ENCODE results near the gene SPATA31C2.
"Not testable (repeated sequence)": the region's sequence is repeated elsewhere in the genome, so short reads cannot be mapped to it uniquely, and the experiment has no call there.

The SPATA31C2 gene

GRCh38 chr9:88173378-88173999 is 35.2 kb upstream of the SPATA31C2 start:
- Histone ChIP-seq H3K9ac (ENCODE audit: low read depth, low read length) (no peak overlapping the region), H3K4me3 (ENCODE audit: low read length) (no peak overlapping the region), H3K27ac (ENCODE audit: low read length) (no peak overlapping the region), H3K36me3 (ENCODE audit: insufficient read depth, low read depth, low read length) (no peaks in the 10 kb centered on the region), H3K4me1 (ENCODE audit: insufficient read depth, low read length) (no peaks in the 10 kb centered on the region), H3K9me3 (ENCODE audit: insufficient read depth, low read depth, low read length) (peaks cover 3% of the 10 kb centered on the region; the same call in 1 of the 2 replicates), H3K27me3 (ENCODE audit: insufficient read depth, low read length) (no peaks in the 10 kb centered on the region)

- Histone ChIP-seq H3K27me3 (ENCODE audit: insufficient read depth, low read length) (no peaks in the 10 kb centered on the region), H3K4me1 (ENCODE audit: insufficient read depth, low read length) (no peaks in the 10 kb centered on the region), H3K27ac (ENCODE audit: low read length) (no peak overlapping the region), H3K4me3 (ENCODE audit: low read length) (no peak overlapping the region), H3K9ac (ENCODE audit: low read depth, low read length) (no peak overlapping the region), H3K9me3 (ENCODE audit: insufficient read depth, low read depth, low read length) (peaks cover 3% of the 10 kb centered on the region; the same call in 1 of the 2 replicates), H3K36me3 (ENCODE audit: insufficient read depth, low read depth, low read length) (no peaks in the 10 kb centered on the region)
Measured at GRCh38 chr9:88169700-88170099, 31.4 kb upstream of the SPATA31C2 start.

- no peaks in the 10 kb centered on the region for H3K4me1 ChIP-seq (ENCODE audit: insufficient read depth, low read length)
- H3K36me3 ChIP-seq (ENCODE audit: insufficient read depth, low read depth, low read length) = no peaks in the 10 kb centered on the region
- H3K27me3 ChIP-seq (ENCODE audit: insufficient read depth, low read length) = no peaks in the 10 kb centered on the region
- H3K4me3 ChIP-seq (ENCODE audit: low read length) = no peak overlapping the region
- H3K27ac ChIP-seq (ENCODE audit: low read length) = no peak overlapping the region
- H3K9me3 ChIP-seq (ENCODE audit: insufficient read depth, low read depth, low read length) = peaks cover 3% of the 10 kb centered on the region; the same call in 1 of the 2 replicates
- H3K9ac ChIP-seq (ENCODE audit: low read depth, low read length) = no peak overlapping the region
Measured at GRCh38 chr9:88168564-88168963, 30.3 kb upstream of the SPATA31C2 start.

- H3K36me3 ChIP-seq (ENCODE audit: insufficient read depth, low read depth, low read length) = no peaks in the 10 kb centered on the region
- no peaks in the 10 kb centered on the region for H3K27me3 ChIP-seq (ENCODE audit: insufficient read depth, low read length)
- no peaks in the 10 kb centered on the region; the same call in 1 of the 2 replicates for H3K4me1 ChIP-seq (ENCODE audit: insufficient read depth, low read length)
- no peak overlapping the region for H3K4me3 ChIP-seq (ENCODE audit: low read length)
- H3K9ac ChIP-seq (ENCODE audit: low read depth, low read length) = no peak overlapping the region
- H3K27ac ChIP-seq (ENCODE audit: low read length) = no peak overlapping the region
- H3K9me3 ChIP-seq (ENCODE audit: insufficient read depth, low read depth, low read length) = peaks cover 7% of the 10 kb centered on the region
Measured at GRCh38 chr9:88166660-88167059, 28.4 kb upstream of the SPATA31C2 start.

GRCh38 chr9:88164850-88165249 is 26.6 kb upstream of the SPATA31C2 start:
- Histone ChIP-seq H3K9ac (ENCODE audit: low read depth, low read length) (no peak overlapping the region), H3K4me3 (ENCODE audit: low read length) (no peak overlapping the region), H3K27ac (ENCODE audit: low read length) (no peak overlapping the region), H3K9me3 (ENCODE audit: insufficient read depth, low read depth, low read length) (peaks cover 7% of the 10 kb centered on the region), H3K4me1 (ENCODE audit: insufficient read depth, low read length) (peaks cover 10% of the 10 kb centered on the region; the same call in 1 of the 2 replicates), H3K36me3 (ENCODE audit: insufficient read depth, low read depth, low read length) (no peaks in the 10 kb centered on the region), H3K27me3 (ENCODE audit: insufficient read depth, low read length) (0 out of 2 replicates have a peak, but pooled peaks cover 5% of the 10 kb centered on the region)

- Histone ChIP-seq H3K27ac (ENCODE audit: low read length) (no peak overlapping the region), H3K27me3 (ENCODE audit: insufficient read depth, low read length) (0 out of 2 replicates have a peak, but pooled peaks cover 6% of the 10 kb centered on the region)
Measured at GRCh38 chr9:88161144-88161543, 22.9 kb upstream of the SPATA31C2 start.

GRCh38 chr9:88143957-88144625 is 5.8 kb upstream of the SPATA31C2 start:
- Histone ChIP-seq H3K4me1 (ENCODE audit: insufficient read depth, low read length) (no peaks in the 10 kb centered on the region), H3K27ac (ENCODE audit: low read length) (no peak overlapping the region), H3K9me3 (ENCODE audit: insufficient read depth, low read depth, low read length) (no peaks in the 10 kb centered on the region), H3K9ac (ENCODE audit: low read depth, low read length) (no peak overlapping the region), H3K36me3 (ENCODE audit: insufficient read depth, low read depth, low read length) (no peaks in the 10 kb centered on the region), H3K27me3 (ENCODE audit: insufficient read depth, low read length) (no peaks in the 10 kb centered on the region), H3K4me3 (ENCODE audit: low read length) (no peak overlapping the region)

More at GRCh38 chr9:88161144-88161543, 22.9 kb upstream of the SPATA31C2 start:
- Histone ChIP-seq H3K9ac (ENCODE audit: low read depth, low read length) (no peak overlapping the region), H3K4me1 (ENCODE audit: insufficient read depth, low read length) (peaks cover 10% of the 10 kb centered on the region; the same call in 1 of the 2 replicates), H3K9me3 (ENCODE audit: insufficient read depth, low read depth, low read length) (peaks cover 4% of the 10 kb centered on the region; the same call in 1 of the 2 replicates), H3K4me3 (ENCODE audit: low read length) (no peak overlapping the region), H3K36me3 (ENCODE audit: insufficient read depth, low read depth, low read length) (no peaks in the 10 kb centered on the region)

GRCh38 chr9:88143179-88143578 is 4.9 kb upstream of the SPATA31C2 start:
- Histone ChIP-seq H3K9ac (ENCODE audit: low read depth, low read length) (no peak overlapping the region), H3K4me1 (ENCODE audit: insufficient read depth, low read length) (no peaks in the 10 kb centered on the region), H3K27me3 (ENCODE audit: insufficient read depth, low read length) (no peaks in the 10 kb centered on the region), H3K27ac (ENCODE audit: low read length) (no peak overlapping the region), H3K9me3 (ENCODE audit: insufficient read depth, low read depth, low read length) (no peaks in the 10 kb centered on the region), H3K36me3 (ENCODE audit: insufficient read depth, low read depth, low read length) (no peaks in the 10 kb centered on the region), H3K4me3 (ENCODE audit: low read length) (no peak overlapping the region)

GRCh38 chr9:88133552-88133951 is 4.7 kb downstream of the SPATA31C2 start:
- H3K4me3 ChIP-seq (ENCODE audit: low read length); H3K9me3 ChIP-seq (ENCODE audit: insufficient read depth, low read depth, low read length); H3K27me3 ChIP-seq (ENCODE audit: insufficient read depth, low read length); H3K36me3 ChIP-seq (ENCODE audit: insufficient read depth, low read depth, low read length); H3K27ac ChIP-seq (ENCODE audit: low read length); H3K4me1 ChIP-seq (ENCODE audit: insufficient read depth, low read length); H3K9ac ChIP-seq (ENCODE audit: low read depth, low read length): not testable (repeated sequence)

GRCh38 chr9:88129556-88129955 is 8.7 kb downstream of the SPATA31C2 start:
- H3K36me3 ChIP-seq (ENCODE audit: insufficient read depth, low read depth, low read length) = not testable (repeated sequence)

GRCh38 chr9:88127700-88128300 is 10.5 kb downstream of the SPATA31C2 start:
- not testable (repeated sequence) for H3K4me3 ChIP-seq (ENCODE audit: low read length); H3K27ac ChIP-seq (ENCODE audit: low read length)

More at GRCh38 chr9:88129556-88129955, 8.7 kb downstream of the SPATA31C2 start:
- H3K4me1 ChIP-seq (ENCODE audit: insufficient read depth, low read length); H3K27me3 ChIP-seq (ENCODE audit: insufficient read depth, low read length); H3K4me3 ChIP-seq (ENCODE audit: low read length); H3K27ac ChIP-seq (ENCODE audit: low read length); H3K9ac ChIP-seq (ENCODE audit: low read depth, low read length); H3K9me3 ChIP-seq (ENCODE audit: insufficient read depth, low read depth, low read length): not testable (repeated sequence)

GRCh38 chr9:88123413-88123812 is 14.9 kb downstream of the SPATA31C2 start:
- H3K9ac ChIP-seq (ENCODE audit: low read depth, low read length); H3K4me1 ChIP-seq (ENCODE audit: insufficient read depth, low read length); H3K36me3 ChIP-seq (ENCODE audit: insufficient read depth, low read depth, low read length); H3K27ac ChIP-seq (ENCODE audit: low read length); H3K27me3 ChIP-seq (ENCODE audit: insufficient read depth, low read length); H3K9me3 ChIP-seq (ENCODE audit: insufficient read depth, low read depth, low read length); H3K4me3 ChIP-seq (ENCODE audit: low read length): not testable (repeated sequence)

More at GRCh38 chr9:88127700-88128300, 10.5 kb downstream of the SPATA31C2 start:
- H3K9ac ChIP-seq (ENCODE audit: low read depth, low read length); H3K9me3 ChIP-seq (ENCODE audit: insufficient read depth, low read depth, low read length); H3K4me1 ChIP-seq (ENCODE audit: insufficient read depth, low read length); H3K27me3 ChIP-seq (ENCODE audit: insufficient read depth, low read length); H3K36me3 ChIP-seq (ENCODE audit: insufficient read depth, low read depth, low read length): not testable (repeated sequence)

All from iPS-20b (cell line).